Stimulated activated CD8-positive, alpha-beta memory T cell treated with anti-CD3 and anti-CD28 coated beads, Interleukin-15, amount 100 ng/mL, for 48 hours (primary cell): ENCODE results near the gene ROPN1.
"Not testable (repeated sequence)": the region's sequence is repeated elsewhere in the genome, so short reads cannot be mapped to it uniquely, and the experiment has no call there.

Experiments used
- DNase-seq, 2 donors: peaks; one replicate each; pipeline ENCODE4 v3.0.0-alpha.2; 2020; ENCODE audit warnings: low read depth in 2 of 2

Gene ROPN1

GRCh38 chr3:123997543-123997942, 5.6 kb upstream of the ROPN1 start:
- no peak for DNase-seq

- no peak for DNase-seq
These were observed 1.9 kb upstream of the ROPN1 start for GRCh38 chr3:123993818-123994217.

GRCh38 chr3:123986427-123986826, 5.5 kb downstream of the ROPN1 start:
- no peak for DNase-seq

GRCh38 chr3:123984957-123985356, 7.0 kb downstream of the ROPN1 start:
- DNase-seq = no peak

DNA sequence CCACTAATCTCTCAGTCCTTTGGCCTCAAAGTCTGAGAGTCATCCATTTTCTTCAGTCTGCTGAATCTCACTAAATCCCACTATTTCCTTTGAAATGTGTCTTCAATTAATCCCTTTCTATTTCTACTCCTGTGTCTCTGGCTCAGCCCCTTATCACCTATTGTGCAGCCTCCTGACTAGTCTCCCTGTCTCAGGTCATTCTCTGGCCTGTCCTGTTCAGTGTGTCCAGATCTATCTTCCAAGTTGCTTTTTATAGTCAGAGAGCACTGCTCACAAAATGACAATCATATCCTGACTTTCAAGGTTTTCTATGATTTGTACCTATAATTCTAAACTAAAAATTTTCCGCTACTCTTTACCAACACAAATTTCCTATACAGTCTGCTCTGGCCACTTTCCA, 7.6 kb downstream of the ROPN1 start:
- DNase-seq = no peak

- not testable (repeated sequence) for DNase-seq
These were observed 10.6 kb downstream of the ROPN1 start for GRCh38 chr3:123981317-123981716.

GRCh38 chr3:123980539-123980938, 11.4 kb downstream of the ROPN1 start:
- DNase-seq = no peak

- not testable (repeated sequence) for DNase-seq
These were observed 12.1 kb downstream of the ROPN1 start for GRCh38 chr3:123979525-123980501.

- DNase-seq = not testable (repeated sequence)
These were observed 15.0 kb downstream of the ROPN1 start for GRCh38 chr3:123976904-123977303.

- not testable (repeated sequence) for DNase-seq
These were observed 15.6 kb downstream of the ROPN1 start for GRCh38 chr3:123976181-123976898.

- not testable (repeated sequence) for DNase-seq
These were observed 16.9 kb downstream of the ROPN1 start for GRCh38 chr3:123975030-123975429.

GRCh38 chr3:123971406-123971805, 20.5 kb downstream of the ROPN1 start:
- DNase-seq = no peak

DNA sequence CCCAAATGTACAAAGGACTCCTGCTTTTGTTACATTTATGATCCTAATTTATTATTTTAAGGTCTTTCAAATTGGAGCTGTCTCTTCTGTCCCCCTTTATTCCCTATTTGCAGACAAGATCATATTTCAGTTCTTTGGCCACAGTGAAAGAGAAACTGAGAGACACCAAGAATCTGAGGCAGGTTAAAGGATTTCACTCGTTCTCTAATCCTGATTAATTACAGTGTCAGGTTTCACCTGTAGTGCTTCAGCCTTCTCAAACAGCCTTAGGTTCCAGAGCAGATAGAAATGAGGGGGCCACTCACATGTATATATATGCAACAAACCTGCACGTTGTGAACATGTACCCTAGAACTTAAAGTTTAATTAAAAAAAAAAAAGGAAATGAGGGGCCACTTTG, 24.7 kb downstream of the ROPN1 start:
- not testable (repeated sequence) for DNase-seq

GRCh38 chr3:123966799-123967198, 25.1 kb downstream of the ROPN1 start:
- not testable (repeated sequence) for DNase-seq

- DNase-seq = not testable (repeated sequence)
These were observed 27.1 kb downstream of the ROPN1 start for GRCh38 chr3:123964793-123965192.

DNA sequence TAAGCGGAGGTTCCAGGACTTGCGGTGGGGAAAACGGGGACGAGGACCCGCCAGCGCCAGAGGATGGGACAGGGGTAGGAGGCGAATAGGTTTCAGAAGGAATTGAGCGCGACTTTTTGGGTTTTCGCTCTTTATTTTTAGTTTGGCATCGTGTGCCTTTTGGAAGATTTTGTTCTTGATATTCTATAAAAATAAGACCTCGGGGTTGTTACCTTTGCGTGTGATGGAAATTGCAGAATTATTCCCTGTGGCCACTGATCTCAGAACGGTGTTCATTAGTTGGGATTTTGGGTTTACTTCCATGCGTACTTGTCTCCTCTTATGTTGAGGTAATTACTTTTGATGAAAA, 30.4 kb downstream of the ROPN1 start:
- no peak for DNase-seq

- peak; percentile 73 to 79 for DNase-seq
These were observed 31.0 kb downstream of the ROPN1 start, which contains the start of gene CCDC14 for GRCh38 chr3:123960781-123961507. Gene CCDC14 (minus strand): TSS chr3:123961229. CDS start chr3:123961173, 56 bp downstream.

GRCh38 chr3:123953735-123954134, 38.2 kb downstream of the ROPN1 start:
- no peak for DNase-seq

- no peak for DNase-seq
These were observed 38.9 kb downstream of the ROPN1 start for GRCh38 chr3:123952844-123953520.

- DNase-seq = no peak
These were observed 40.1 kb downstream of the ROPN1 start for GRCh38 chr3:123951522-123952447.
